ENCODE data around the gene LIN7A. TPM values are rescaled to one million over a fixed set of nuclear protein-coding genes. Genes with fewer than 3 reads are reported as not detected.

LIN7A gene
- total RNA-seq, 1 experiment from 2014 or later: not detected

DNA sequence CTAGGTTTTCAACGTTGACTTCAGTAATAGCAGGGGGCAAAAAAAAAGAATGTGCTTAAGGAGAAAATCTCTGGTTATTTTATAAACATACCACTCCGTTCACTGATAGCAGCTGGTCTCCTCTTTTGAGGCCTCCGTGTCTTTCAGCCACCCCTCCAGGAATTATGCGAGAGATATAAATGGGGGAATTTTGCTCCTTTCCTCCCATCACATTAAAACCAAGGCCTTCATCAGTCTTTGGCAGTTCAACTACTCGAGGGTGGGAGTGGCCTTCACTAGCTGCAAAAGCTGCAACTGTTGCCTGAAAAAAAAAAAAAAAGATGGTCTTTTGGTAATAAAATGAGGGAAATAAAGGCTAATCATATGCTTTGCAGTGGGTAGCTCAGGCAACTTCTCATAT, 92.1 kb downstream of the LIN7A start:
- intact Hi-C loops (cut with micrococcal nuclease; ENCODE audit: unreplicated experiment): no loop called here
- POLR2A ChIA-PET: no interaction called here
- no peak overlapping the region for H3K4me3 ChIP-seq (ENCODE audit: low read depth in 2 of 2, low read length in 2 of 2)
- BruUV-seq (replicated peaks): no TSS peak
- no peaks in the 10 kb centered on the region for H3K27me3 ChIP-seq (ENCODE audit: control insufficient read depth, insufficient read depth, low read length)
- H3K4me1 ChIP-seq (ENCODE audit: control insufficient read depth, insufficient read depth, low read length): no peaks in the 10 kb centered on the region
- TF ChIP-seq TCF7L2 (IDR thresholded peaks at IDR 0.05; ENCODE audit: low read depth, low read length): no peak
- TF ChIP-seq, protein P1, sequence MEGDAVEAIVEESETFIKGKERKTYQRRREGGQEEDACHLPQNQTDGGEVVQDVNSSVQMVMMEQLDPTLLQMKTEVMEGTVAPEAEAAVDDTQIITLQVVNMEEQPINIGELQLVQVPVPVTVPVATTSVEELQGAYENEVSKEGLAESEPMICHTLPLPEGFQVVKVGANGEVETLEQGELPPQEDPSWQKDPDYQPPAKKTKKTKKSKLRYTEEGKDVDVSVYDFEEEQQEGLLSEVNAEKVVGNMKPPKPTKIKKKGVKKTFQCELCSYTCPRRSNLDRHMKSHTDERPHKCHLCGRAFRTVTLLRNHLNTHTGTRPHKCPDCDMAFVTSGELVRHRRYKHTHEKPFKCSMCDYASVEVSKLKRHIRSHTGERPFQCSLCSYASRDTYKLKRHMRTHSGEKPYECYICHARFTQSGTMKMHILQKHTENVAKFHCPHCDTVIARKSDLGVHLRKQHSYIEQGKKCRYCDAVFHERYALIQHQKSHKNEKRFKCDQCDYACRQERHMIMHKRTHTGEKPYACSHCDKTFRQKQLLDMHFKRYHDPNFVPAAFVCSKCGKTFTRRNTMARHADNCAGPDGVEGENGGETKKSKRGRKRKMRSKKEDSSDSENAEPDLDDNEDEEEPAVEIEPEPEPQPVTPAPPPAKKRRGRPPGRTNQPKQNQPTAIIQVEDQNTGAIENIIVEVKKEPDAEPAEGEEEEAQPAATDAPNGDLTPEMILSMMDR (IDR thresholded peaks at IDR 0.05): no peak
- no peak for TF ChIP-seq POLR2AphosphoS5 (IDR thresholded peaks at IDR 0.05; ENCODE audit: low read depth, low read length)
- TF ChIP-seq, protein P2, sequence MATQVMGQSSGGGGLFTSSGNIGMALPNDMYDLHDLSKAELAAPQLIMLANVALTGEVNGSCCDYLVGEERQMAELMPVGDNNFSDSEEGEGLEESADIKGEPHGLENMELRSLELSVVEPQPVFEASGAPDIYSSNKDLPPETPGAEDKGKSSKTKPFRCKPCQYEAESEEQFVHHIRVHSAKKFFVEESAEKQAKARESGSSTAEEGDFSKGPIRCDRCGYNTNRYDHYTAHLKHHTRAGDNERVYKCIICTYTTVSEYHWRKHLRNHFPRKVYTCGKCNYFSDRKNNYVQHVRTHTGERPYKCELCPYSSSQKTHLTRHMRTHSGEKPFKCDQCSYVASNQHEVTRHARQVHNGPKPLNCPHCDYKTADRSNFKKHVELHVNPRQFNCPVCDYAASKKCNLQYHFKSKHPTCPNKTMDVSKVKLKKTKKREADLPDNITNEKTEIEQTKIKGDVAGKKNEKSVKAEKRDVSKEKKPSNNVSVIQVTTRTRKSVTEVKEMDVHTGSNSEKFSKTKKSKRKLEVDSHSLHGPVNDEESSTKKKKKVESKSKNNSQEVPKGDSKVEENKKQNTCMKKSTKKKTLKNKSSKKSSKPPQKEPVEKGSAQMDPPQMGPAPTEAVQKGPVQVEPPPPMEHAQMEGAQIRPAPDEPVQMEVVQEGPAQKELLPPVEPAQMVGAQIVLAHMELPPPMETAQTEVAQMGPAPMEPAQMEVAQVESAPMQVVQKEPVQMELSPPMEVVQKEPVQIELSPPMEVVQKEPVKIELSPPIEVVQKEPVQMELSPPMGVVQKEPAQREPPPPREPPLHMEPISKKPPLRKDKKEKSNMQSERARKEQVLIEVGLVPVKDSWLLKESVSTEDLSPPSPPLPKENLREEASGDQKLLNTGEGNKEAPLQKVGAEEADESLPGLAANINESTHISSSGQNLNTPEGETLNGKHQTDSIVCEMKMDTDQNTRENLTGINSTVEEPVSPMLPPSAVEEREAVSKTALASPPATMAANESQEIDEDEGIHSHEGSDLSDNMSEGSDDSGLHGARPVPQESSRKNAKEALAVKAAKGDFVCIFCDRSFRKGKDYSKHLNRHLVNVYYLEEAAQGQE (IDR thresholded peaks at IDR 0.05; ENCODE audit: insufficient read depth in 1 of 2, low read depth in 2 of 2, low read length in 1 of 2): no peak
- no peak for TF ChIP-seq SIN3A (IDR thresholded peaks at IDR 0.05; ENCODE audit: borderline replicate concordance, insufficient read depth, low read depth, low read length)
- CTCF ChIA-PET: interaction anchor here (0.7 kb wide), 1 partner anchor 253 kb away, joined by 4 read pairs; no protein-coding TSS in a partner anchor
- ATAC-seq: no peak
- no peak overlapping the region for H3K27ac ChIP-seq (ENCODE audit: low read length)
- in situ Hi-C loops (cut with HindIII; ENCODE audit: low pct_unique_long_range_greater_than_20kb, low sequenced_read_pairs): no loop called here
- no peaks in the 10 kb centered on the region for H3K36me3 ChIP-seq (ENCODE audit: control insufficient read depth, insufficient read depth, low read length)
- DNase-seq (ENCODE audit: low read depth, low spot score): no peak
- no peaks in the 10 kb centered on the region for H3K9me3 ChIP-seq (ENCODE audit: control insufficient read depth, insufficient read depth, low read depth, low read length)

DNA sequence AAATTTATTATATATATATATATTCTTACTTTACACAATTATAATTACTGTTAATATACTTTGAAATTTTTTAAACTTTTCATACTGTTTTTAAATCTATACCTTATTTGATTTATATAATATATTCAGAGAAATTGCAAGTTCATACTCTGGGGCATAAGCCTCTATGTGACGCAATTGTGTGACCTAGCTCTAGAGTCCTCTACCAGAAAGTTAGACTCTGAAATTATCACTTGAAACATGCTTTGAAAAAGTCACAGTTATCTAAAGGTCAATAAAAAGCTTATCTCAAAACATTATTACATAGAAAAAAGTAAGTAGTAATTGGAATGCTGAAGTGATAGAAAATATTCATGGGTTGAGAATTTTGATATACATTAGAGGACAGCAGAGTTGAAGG, 93.8 kb downstream of the LIN7A start:
- no peaks in the 10 kb centered on the region for H3K9me3 ChIP-seq (ENCODE audit: control insufficient read depth, insufficient read depth, low read depth, low read length)
- H3K36me3 ChIP-seq (ENCODE audit: control insufficient read depth, insufficient read depth, low read length): no peaks in the 10 kb centered on the region
- TF ChIP-seq, protein P1 (IDR thresholded peaks at IDR 0.05): no peak
- TF ChIP-seq, protein P2 (IDR thresholded peaks at IDR 0.05; ENCODE audit: insufficient read depth in 1 of 2, low read depth in 2 of 2, low read length in 1 of 2): no peak
- TF ChIP-seq TCF7L2 (IDR thresholded peaks at IDR 0.05; ENCODE audit: low read depth, low read length) (no peak), POLR2AphosphoS5 (IDR thresholded peaks at IDR 0.05; ENCODE audit: low read depth, low read length) (no peak), SIN3A (IDR thresholded peaks at IDR 0.05; ENCODE audit: borderline replicate concordance, insufficient read depth, low read depth, low read length) (no peak)
- H3K27ac ChIP-seq (ENCODE audit: low read length): no peak overlapping the region
- DNase-seq (ENCODE audit: low read depth, low spot score) (no peak), ATAC-seq (no peak)
- ChIA-PET CTCF (no interaction called here), POLR2A (no interaction called here)
- no TSS peak for BruUV-seq (replicated peaks)
- H3K4me1 ChIP-seq (ENCODE audit: control insufficient read depth, insufficient read depth, low read length): no peaks in the 10 kb centered on the region
- no peaks in the 10 kb centered on the region for H3K27me3 ChIP-seq (ENCODE audit: control insufficient read depth, insufficient read depth, low read length)
- in situ Hi-C loops (cut with HindIII; ENCODE audit: low pct_unique_long_range_greater_than_20kb, low sequenced_read_pairs): no loop called here
- H3K4me3 ChIP-seq (ENCODE audit: low read depth in 2 of 2, low read length in 2 of 2): no peak overlapping the region
- intact Hi-C loops (cut with micrococcal nuclease; ENCODE audit: unreplicated experiment): no loop called here

Measured in Panc1 (cell line).